SK-N-SH (cell line): ENCODE results near the gene GALNT1.

ENCODE experiments used
- ELF1 ChIP-seq: IDR thresholded peaks from 2 replicates; pipeline ENCODE4 v1.4.0; 2012
- EP300 ChIP-seq, 2 experiments: IDR thresholded peaks; 2 replicates each; pipeline versions ENCODE4 v1.4.0 to v1.6.1; 2012; ENCODE audit warnings: borderline replicate concordance in 1 of 2, low read depth in 1 of 2, low read length in 1 of 2
- EZH2phosphoT487 ChIP-seq: fragments of 200-600 bp; sonication (generic); IDR thresholded peaks from 2 replicates; pipeline ENCODE4 v1.6.1; 2017; ENCODE audit warnings: low read depth, mixed run types, mild to moderate bottlenecking, antibody characterized with exemption, moderate library complexity, borderline replicate concordance
- FOSL2 ChIP-seq: IDR thresholded peaks from 2 replicates; pipeline ENCODE4 v1.4.0; 2012; ENCODE audit warnings: low read depth, mild to moderate bottlenecking, moderate library complexity, borderline replicate concordance
- FOXJ3 ChIP-seq: sonication (generic); formaldehyde crosslinking; IDR thresholded peaks from 2 replicates; pipeline ENCODE4 v1.5.1; 2020; ENCODE audit warnings: mild to moderate bottlenecking, missing genetic modification reagents
- JUND ChIP-seq: IDR thresholded peaks from 2 replicates; pipeline ENCODE4 v1.4.0; 2012
- NRF1 ChIP-seq: IDR thresholded peaks from 2 replicates; pipeline ENCODE4 v1.6.1; 2012; ENCODE audit warnings: low read depth, mild to moderate bottlenecking, low read length
- POLR2AphosphoS5 ChIP-seq: IDR thresholded peaks from 2 replicates; pipeline ENCODE4 v1.6.1; 2012; ENCODE audit warnings: low read depth, low read length
- RFX5 ChIP-seq: IDR thresholded peaks from 2 replicates; pipeline ENCODE4 v1.6.1; 2012; ENCODE audit warnings: mild to moderate bottlenecking, improper control_type of control experiment, low read length
- TAF1 ChIP-seq: IDR thresholded peaks from 2 replicates; pipeline ENCODE4 v1.6.1; 2012; ENCODE audit warnings: low read depth, mild to moderate bottlenecking, low read length, moderate library complexity, borderline replicate concordance
- USF1 ChIP-seq: IDR thresholded peaks from 2 replicates; pipeline ENCODE4 v1.4.0; 2012; ENCODE audit warnings: low read depth, borderline replicate concordance
- YY1 ChIP-seq: IDR thresholded peaks from 2 replicates; pipeline ENCODE4 v1.4.0; 2012; ENCODE audit warnings: low read depth, mild to moderate bottlenecking
- TF ChIP-seq, protein P1 (sequence below): fragments of 200-600 bp; sonication (generic); IDR thresholded peaks from 2 replicates; pipeline ENCODE4 v1.6.1; 2017; ENCODE audit warnings: antibody characterized with exemption, mild to moderate bottlenecking, moderate library complexity
- TF ChIP-seq, protein P2 (sequence below): fragments of 150-350 bp; IDR thresholded peaks from 2 replicates; pipeline ENCODE4 v1.6.1; 2016; ENCODE audit warnings: mild to moderate bottlenecking, low read depth, low read length

DNA sequence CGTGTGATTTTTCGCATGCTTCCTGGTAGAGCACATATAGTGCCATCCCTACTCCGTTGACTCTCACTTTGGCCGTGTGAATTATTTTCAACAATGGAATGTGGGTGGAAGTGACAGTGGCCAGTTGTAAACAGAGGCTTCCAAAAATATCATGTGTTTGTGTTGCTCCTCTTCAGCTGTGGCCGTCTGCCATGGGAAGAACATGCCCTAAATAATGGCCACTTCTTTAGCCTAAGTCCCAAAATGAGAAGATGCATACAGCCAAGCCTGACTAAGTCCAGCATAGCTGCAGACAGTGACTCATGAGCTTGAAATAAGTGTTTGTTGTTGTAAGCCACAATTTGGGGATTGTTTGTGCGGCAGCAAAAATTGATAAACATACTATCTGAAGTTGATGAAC lies 8.9 kb upstream of the GALNT1 start:
- no peak for TF ChIP-seq USF1
- TF ChIP-seq, protein P1, sequence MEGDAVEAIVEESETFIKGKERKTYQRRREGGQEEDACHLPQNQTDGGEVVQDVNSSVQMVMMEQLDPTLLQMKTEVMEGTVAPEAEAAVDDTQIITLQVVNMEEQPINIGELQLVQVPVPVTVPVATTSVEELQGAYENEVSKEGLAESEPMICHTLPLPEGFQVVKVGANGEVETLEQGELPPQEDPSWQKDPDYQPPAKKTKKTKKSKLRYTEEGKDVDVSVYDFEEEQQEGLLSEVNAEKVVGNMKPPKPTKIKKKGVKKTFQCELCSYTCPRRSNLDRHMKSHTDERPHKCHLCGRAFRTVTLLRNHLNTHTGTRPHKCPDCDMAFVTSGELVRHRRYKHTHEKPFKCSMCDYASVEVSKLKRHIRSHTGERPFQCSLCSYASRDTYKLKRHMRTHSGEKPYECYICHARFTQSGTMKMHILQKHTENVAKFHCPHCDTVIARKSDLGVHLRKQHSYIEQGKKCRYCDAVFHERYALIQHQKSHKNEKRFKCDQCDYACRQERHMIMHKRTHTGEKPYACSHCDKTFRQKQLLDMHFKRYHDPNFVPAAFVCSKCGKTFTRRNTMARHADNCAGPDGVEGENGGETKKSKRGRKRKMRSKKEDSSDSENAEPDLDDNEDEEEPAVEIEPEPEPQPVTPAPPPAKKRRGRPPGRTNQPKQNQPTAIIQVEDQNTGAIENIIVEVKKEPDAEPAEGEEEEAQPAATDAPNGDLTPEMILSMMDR: no peak
- no peak for TF ChIP-seq POLR2AphosphoS5
- TF ChIP-seq TAF1: no peak
- no peak for TF ChIP-seq RFX5
- TF ChIP-seq NRF1: no peak
- TF ChIP-seq JUND: no peak
- no peak for TF ChIP-seq EZH2phosphoT487
- TF ChIP-seq FOSL2: no peak
- TF ChIP-seq FOXJ3: no peak
- no peak for TF ChIP-seq YY1
- TF ChIP-seq, protein P2, sequence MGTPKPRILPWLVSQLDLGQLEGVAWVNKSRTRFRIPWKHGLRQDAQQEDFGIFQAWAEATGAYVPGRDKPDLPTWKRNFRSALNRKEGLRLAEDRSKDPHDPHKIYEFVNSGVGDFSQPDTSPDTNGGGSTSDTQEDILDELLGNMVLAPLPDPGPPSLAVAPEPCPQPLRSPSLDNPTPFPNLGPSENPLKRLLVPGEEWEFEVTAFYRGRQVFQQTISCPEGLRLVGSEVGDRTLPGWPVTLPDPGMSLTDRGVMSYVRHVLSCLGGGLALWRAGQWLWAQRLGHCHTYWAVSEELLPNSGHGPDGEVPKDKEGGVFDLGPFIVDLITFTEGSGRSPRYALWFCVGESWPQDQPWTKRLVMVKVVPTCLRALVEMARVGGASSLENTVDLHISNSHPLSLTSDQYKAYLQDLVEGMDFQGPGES: no peak
- no peak for TF ChIP-seq ELF1
- TF ChIP-seq EP300 (IDR thresholded peaks at IDR 0.05; ENCODE audit: borderline replicate concordance in 1 of 2, low read depth in 1 of 2, low read length in 1 of 2): no peak
